ENCODE data around the gene FAM110C. TPM values are rescaled to one million over a fixed set of nuclear protein-coding genes. Genes with fewer than 3 reads are reported as not detected.

The FAM110C gene, protein sequence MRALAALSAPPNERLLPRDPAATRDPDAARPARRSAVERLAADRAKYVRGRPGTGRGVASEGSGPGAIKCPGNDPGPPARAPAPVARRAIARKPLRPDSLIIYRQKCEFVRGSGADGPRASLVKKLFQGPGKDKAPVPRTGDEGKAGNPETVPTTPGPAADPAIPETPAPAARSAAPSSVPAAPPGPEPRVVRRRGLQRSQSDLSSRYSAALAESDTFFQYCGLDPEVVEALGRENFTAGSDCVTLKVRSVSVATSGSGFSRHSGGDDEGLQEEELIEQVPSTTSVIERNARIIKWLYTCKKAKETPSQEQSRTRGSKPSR
- polyA plus RNA-seq (2012; ENCODE audit: insufficient read length, low read depth) = not detected

DNA sequence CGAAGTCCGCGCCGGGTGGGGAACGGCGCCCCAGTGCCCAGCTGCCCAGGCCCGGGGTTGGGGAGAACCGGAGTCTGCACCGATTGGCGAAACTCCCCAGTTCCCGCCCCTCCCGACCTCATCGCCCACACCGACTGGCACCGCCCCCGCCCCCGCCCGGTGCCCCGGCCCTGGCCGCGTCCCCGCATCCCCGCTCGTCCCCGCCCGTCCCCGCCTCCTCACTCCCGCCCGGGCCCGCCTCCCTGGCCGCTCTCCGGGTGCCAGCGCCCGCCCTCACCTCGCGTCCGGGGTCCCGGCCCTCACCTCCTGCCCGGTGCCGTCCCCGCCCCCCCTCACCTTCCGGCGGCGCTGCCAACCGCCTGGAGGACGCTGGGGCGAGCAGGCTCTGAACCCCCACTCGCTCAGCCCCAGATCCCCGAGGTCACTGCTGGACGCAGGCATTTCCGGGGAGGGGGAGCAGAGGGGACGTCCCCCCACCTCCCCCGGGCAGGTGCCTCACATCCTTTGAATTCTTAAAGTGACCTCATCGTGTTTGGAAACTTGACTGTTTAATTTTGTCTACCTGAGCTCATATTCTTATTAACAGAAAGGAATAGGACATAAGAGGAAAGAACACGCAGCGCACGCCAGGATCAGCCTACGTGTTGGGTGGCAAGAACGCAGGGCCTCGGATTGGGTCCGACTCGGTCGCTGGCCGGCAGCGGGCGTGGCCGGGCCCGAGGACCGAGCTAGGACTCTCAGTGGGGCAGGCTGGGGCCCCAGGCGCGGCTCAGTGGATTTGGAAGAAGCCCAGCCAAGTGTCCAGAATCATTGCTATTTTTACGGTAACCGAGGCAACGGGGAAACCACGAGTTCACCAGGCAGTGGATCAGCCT is at the start of gene FAM110C:
Gene FAM110C, minus strand, starts transcription at position 35 of the 875 bp plus-strand sequence. CDS start 120 bp downstream, outside the sequence.
- no peak for TF ChIP-seq FOXP2 (optimal IDR thresholded peaks at IDR 0.05; ENCODE audit: borderline replicate concordance, extremely low read depth, extremely low read length, insufficient read depth)
- TF ChIP-seq POLR2AphosphoS5 (IDR thresholded peaks at IDR 0.05; ENCODE audit: low read depth, low read length) = no peak
- no peak for TF ChIP-seq TAF1 (IDR thresholded peaks at IDR 0.05; ENCODE audit: borderline replicate concordance, insufficient read depth, low read length)
- TF ChIP-seq SIN3A (IDR thresholded peaks at IDR 0.05; ENCODE audit: borderline replicate concordance, insufficient read depth, low read length) = no peak
- TF ChIP-seq, protein P1, sequence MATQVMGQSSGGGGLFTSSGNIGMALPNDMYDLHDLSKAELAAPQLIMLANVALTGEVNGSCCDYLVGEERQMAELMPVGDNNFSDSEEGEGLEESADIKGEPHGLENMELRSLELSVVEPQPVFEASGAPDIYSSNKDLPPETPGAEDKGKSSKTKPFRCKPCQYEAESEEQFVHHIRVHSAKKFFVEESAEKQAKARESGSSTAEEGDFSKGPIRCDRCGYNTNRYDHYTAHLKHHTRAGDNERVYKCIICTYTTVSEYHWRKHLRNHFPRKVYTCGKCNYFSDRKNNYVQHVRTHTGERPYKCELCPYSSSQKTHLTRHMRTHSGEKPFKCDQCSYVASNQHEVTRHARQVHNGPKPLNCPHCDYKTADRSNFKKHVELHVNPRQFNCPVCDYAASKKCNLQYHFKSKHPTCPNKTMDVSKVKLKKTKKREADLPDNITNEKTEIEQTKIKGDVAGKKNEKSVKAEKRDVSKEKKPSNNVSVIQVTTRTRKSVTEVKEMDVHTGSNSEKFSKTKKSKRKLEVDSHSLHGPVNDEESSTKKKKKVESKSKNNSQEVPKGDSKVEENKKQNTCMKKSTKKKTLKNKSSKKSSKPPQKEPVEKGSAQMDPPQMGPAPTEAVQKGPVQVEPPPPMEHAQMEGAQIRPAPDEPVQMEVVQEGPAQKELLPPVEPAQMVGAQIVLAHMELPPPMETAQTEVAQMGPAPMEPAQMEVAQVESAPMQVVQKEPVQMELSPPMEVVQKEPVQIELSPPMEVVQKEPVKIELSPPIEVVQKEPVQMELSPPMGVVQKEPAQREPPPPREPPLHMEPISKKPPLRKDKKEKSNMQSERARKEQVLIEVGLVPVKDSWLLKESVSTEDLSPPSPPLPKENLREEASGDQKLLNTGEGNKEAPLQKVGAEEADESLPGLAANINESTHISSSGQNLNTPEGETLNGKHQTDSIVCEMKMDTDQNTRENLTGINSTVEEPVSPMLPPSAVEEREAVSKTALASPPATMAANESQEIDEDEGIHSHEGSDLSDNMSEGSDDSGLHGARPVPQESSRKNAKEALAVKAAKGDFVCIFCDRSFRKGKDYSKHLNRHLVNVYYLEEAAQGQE (IDR thresholded peaks at IDR 0.05; ENCODE audit: insufficient read depth in 1 of 2, low read depth in 2 of 2, low read length in 2 of 2) = no peak

- TF ChIP-seq TAF1 (IDR thresholded peaks at IDR 0.05; ENCODE audit: borderline replicate concordance, insufficient read depth, low read length) (no peak), FOXP2 (optimal IDR thresholded peaks at IDR 0.05; ENCODE audit: borderline replicate concordance, extremely low read depth, extremely low read length, insufficient read depth) (no peak), POLR2AphosphoS5 (IDR thresholded peaks at IDR 0.05; ENCODE audit: low read depth, low read length) (no peak), SIN3A (IDR thresholded peaks at IDR 0.05; ENCODE audit: borderline replicate concordance, insufficient read depth, low read length) (no peak)
- TF ChIP-seq, protein P1 (IDR thresholded peaks at IDR 0.05; ENCODE audit: insufficient read depth in 1 of 2, low read depth in 2 of 2, low read length in 2 of 2) = no peak
Observed at GRCh38 chr2:92326-92725, 46.0 kb upstream of the FAM110C start.

- TF ChIP-seq, protein P1 (IDR thresholded peaks at IDR 0.05; ENCODE audit: insufficient read depth in 1 of 2, low read depth in 2 of 2, low read length in 2 of 2) = no peak
- TF ChIP-seq POLR2AphosphoS5 (IDR thresholded peaks at IDR 0.05; ENCODE audit: low read depth, low read length) = no peak
- TF ChIP-seq SIN3A (IDR thresholded peaks at IDR 0.05; ENCODE audit: borderline replicate concordance, insufficient read depth, low read length) = no peak
- no peak for TF ChIP-seq TAF1 (IDR thresholded peaks at IDR 0.05; ENCODE audit: borderline replicate concordance, insufficient read depth, low read length)
- no peak for TF ChIP-seq FOXP2 (optimal IDR thresholded peaks at IDR 0.05; ENCODE audit: borderline replicate concordance, extremely low read depth, extremely low read length, insufficient read depth)
Observed at GRCh38 chr2:90645-91312, 44.5 kb upstream of the FAM110C start.

DNA sequence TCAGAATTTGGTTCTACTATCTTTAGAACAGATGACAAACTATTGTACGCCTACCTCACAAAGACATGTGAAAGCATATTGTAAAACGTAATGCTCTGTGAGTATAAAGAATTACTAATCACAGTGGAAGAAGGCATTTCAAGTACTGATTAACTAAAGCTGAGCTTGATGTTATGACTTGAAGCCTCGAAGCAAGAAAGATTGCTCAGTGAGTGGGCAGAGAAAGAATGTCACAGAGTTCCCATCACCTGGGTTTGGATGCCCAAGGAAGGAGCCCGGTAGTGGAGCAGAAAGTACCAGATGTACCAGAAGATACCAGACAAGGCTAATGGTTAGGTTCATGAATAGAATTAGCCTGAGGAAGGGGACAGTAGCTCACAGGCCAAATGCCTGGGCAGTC is 39.5 kb upstream of the FAM110C start:
- TF ChIP-seq FOXP2 (optimal IDR thresholded peaks at IDR 0.05; ENCODE audit: borderline replicate concordance, extremely low read depth, extremely low read length, insufficient read depth) (no peak), TAF1 (IDR thresholded peaks at IDR 0.05; ENCODE audit: borderline replicate concordance, insufficient read depth, low read length) (no peak), SIN3A (IDR thresholded peaks at IDR 0.05; ENCODE audit: borderline replicate concordance, insufficient read depth, low read length) (no peak), POLR2AphosphoS5 (IDR thresholded peaks at IDR 0.05; ENCODE audit: low read depth, low read length) (no peak)
- TF ChIP-seq, protein P1 (IDR thresholded peaks at IDR 0.05; ENCODE audit: insufficient read depth in 1 of 2, low read depth in 2 of 2, low read length in 2 of 2) = no peak

All from PFSK-1 (cell line).